Neural cell (in vitro differentiated cells): ENCODE data around the gene NACA. TPM values are rescaled to one million over a fixed set of nuclear protein-coding genes. Genes with fewer than 3 reads are reported as not detected.
A peak's percentile ranks its signal among the peaks of the same experiment; 100 is the strongest.

ENCODE experiments used
- H2AFZ ChIP-seq: fragments of 200-600, 300-800 bp; sonication (generic), shearing (Covaris generic); 2 replicates; pipeline ENCODE4 v1.6.0; 2014; ENCODE audit warnings: low read depth, mild to moderate bottlenecking, antibody characterized with exemption, low read length, moderate library complexity
- H3F3A ChIP-seq: fragments of 200-600 bp; shearing (Covaris generic); 2 replicates; pipeline ENCODE4 v1.6.1; 2016; ENCODE audit warnings: mild to moderate bottlenecking, moderate library complexity, mixed read lengths, antibody characterized with exemption, low read length; ENCODE audit not compliant: insufficient read depth, poor library complexity, severe bottlenecking
- H3K27ac ChIP-seq: fragments of 200-600, 300-800 bp; sonication (generic), shearing (Covaris generic); 2 replicates; pipeline ENCODE4 v1.5.1; 2014; ENCODE audit warnings: mild to moderate bottlenecking, low read length, moderate library complexity
- H3K27me3 ChIP-seq: fragments of 300-800, 200-600 bp; sonication (generic), shearing (Covaris generic); 2 replicates; pipeline ENCODE4 v1.6.0; 2014; ENCODE audit warnings: mild to moderate bottlenecking, low read depth, low read length, moderate library complexity; ENCODE audit not compliant: insufficient read depth
- H3K36me3 ChIP-seq: fragments of 300-800, 200-600 bp; sonication (generic), shearing (Covaris generic); 2 replicates; pipeline ENCODE4 v1.5.1; 2014; ENCODE audit warnings: mild to moderate bottlenecking, antibody characterized with exemption, low read length, moderate library complexity; ENCODE audit not compliant: insufficient read depth
- H3K4me2 ChIP-seq: fragments of 300-800, 200-600 bp; sonication (generic), shearing (Covaris generic); 2 replicates; pipeline ENCODE4 v1.6.0; 2014; ENCODE audit warnings: mild to moderate bottlenecking, low read length
- H3K4me3 ChIP-seq: fragments of 300-800, 200-600 bp; sonication (generic), shearing (Covaris generic); 2 replicates; pipeline ENCODE4 v1.5.1; 2014; ENCODE audit warnings: mild to moderate bottlenecking, low read length, moderate library complexity
- H3K79me2 ChIP-seq: fragments of 200-600 bp; shearing (Covaris generic); replicated peaks from 2 replicates; pipeline ENCODE4 v1.6.0; 2014; ENCODE audit warnings: mild to moderate bottlenecking, low read length, moderate library complexity; ENCODE audit not compliant: insufficient read depth
- H3K9ac ChIP-seq: fragments of 300-800, 200-600 bp; sonication (generic), shearing (Covaris generic); 2 replicates; pipeline ENCODE4 v1.6.1; 2016; ENCODE audit warnings: mild to moderate bottlenecking, low read length, mixed read lengths
- H3K9me2 ChIP-seq: fragments of 200-600 bp; shearing (Covaris generic); 2 replicates; pipeline ENCODE4 v1.6.1; 2016; ENCODE audit warnings: mild to moderate bottlenecking, low read length, mixed read lengths; ENCODE audit not compliant: insufficient read depth
- H3K9me3 ChIP-seq: fragments of 200-600, 300-800 bp; sonication (generic), shearing (Covaris generic); 2 replicates; pipeline ENCODE4 v1.6.1; 2016; ENCODE audit warnings: mild to moderate bottlenecking, mixed run types, low read length, moderate library complexity, mixed read lengths
- H4K20me1 ChIP-seq: fragments of 200-600 bp; shearing (Covaris generic); 2 replicates; pipeline ENCODE4 v1.6.1; 2016; ENCODE audit warnings: mild to moderate bottlenecking, mixed run types; ENCODE audit not compliant: insufficient read depth
- EP300 ChIP-seq: fragments of 450-650 bp; conservative IDR thresholded peaks from 2 replicates; pipeline ENCODE4 v1.6.1; 2014; ENCODE audit warnings: antibody characterized with exemption, mild to moderate bottlenecking, moderate library complexity; ENCODE audit not compliant: poor library complexity, severe bottlenecking
- EZH2 ChIP-seq: fragments of 200-600, 300-800 bp; shearing (Covaris generic), sonication (generic); IDR thresholded peaks from 2 replicates; pipeline ENCODE4 v1.6.1; 2014; ENCODE audit warnings: antibody characterized with exemption, low read length, borderline replicate concordance, mild to moderate bottlenecking; ENCODE audit not compliant: insufficient read depth, poor library complexity, severe bottlenecking
- MXI1 ChIP-seq: fragments of 450-650 bp; conservative IDR thresholded peaks from 2 replicates; pipeline ENCODE4 v1.6.1; 2014; ENCODE audit warnings: antibody characterized with exemption, mild to moderate bottlenecking; ENCODE audit not compliant: poor library complexity, severe bottlenecking
- POLR2AphosphoS5 ChIP-seq: IDR thresholded peaks from 2 replicates; pipeline ENCODE4 v1.6.1; 2012
- RAD21 ChIP-seq: fragments of 450-650 bp; conservative IDR thresholded peaks from 2 replicates; pipeline ENCODE4 v1.6.1; 2014; ENCODE audit warnings: antibody characterized with exemption, mild to moderate bottlenecking, moderate library complexity
- REST ChIP-seq: IDR thresholded peaks from 2 replicates; pipeline ENCODE4 v1.6.1; 2012; ENCODE audit warnings: borderline replicate concordance
- SMC3 ChIP-seq: fragments of 450-650 bp; conservative IDR thresholded peaks from 2 replicates; pipeline ENCODE4 v1.6.1; 2014; ENCODE audit warnings: antibody characterized with exemption, mild to moderate bottlenecking, moderate library complexity; ENCODE audit not compliant: poor library complexity
- TAF1 ChIP-seq: IDR thresholded peaks from 2 replicates; pipeline ENCODE4 v1.6.1; 2012; ENCODE audit warnings: low read depth
- polyA minus RNA-seq: library from RNA; depleted of rRNA, polyadenylated mRNA; stranded (reverse); fragments of >200 nt; gene quantifications from 2 replicates; pipeline ENCODE4 v1.2.3, GENCODE V29; 2014
- polyA plus RNA-seq: library from polyadenylated mRNA; depleted of rRNA; stranded (reverse); fragments of >200 nt; gene quantifications from 2 replicates; pipeline ENCODE4 v1.2.3, GENCODE V29; 2014
- TF ChIP-seq, protein P1 (sequence below): fragments of 450-650 bp; IDR thresholded peaks from 2 replicates; pipeline ENCODE4 v1.5.1; 2014; ENCODE audit warnings: antibody characterized with exemption, mild to moderate bottlenecking, moderate library complexity; ENCODE audit not compliant: poor library complexity, severe bottlenecking

The NACA gene
- 1,595 and 1,797 TPM in 2 replicates for polyA plus RNA-seq
- 606 and 785 TPM in 2 replicates for polyA minus RNA-seq

GRCh38 chr12:56724972-56725722 is at the start of gene NACA:
NACA (minus strand) TSS chr12:56725299; CDS start chr12:56724521, 778 bp downstream.
- Histone ChIP-seq H3K27ac (peak within 1 kb of the TSS; percentile 86), H3K4me2 (peak within 1 kb of the TSS; percentile 88), H4K20me1 (no peaks in the 10 kb centered on the region), H3K9me3 (no peaks in the 10 kb centered on the region), H3K27me3 (no peaks in the 10 kb centered on the region), H3K9me2 (no peaks in the 10 kb centered on the region), H3F3A (no peaks in the 10 kb centered on the region), H2AFZ (peak within 1 kb of the TSS; percentile 85), H3K4me3 (peak within 1 kb of the TSS; percentile 75), H3K36me3 (no peaks in the 10 kb centered on the region), H3K9ac (peak within 1 kb of the TSS; percentile 90), H3K79me2 (peaks cover 48% of the 10 kb centered on the region)
- peak; percentile 96 for TF ChIP-seq TAF1
- no peak for TF ChIP-seq EZH2
- peak; percentile 94 for TF ChIP-seq MXI1
- TF ChIP-seq REST = peak; percentile 96
- peak; percentile 35 for TF ChIP-seq RAD21
- TF ChIP-seq EP300 = peak; percentile 66
- peak; percentile 97 for TF ChIP-seq POLR2AphosphoS5
- TF ChIP-seq, protein P1, sequence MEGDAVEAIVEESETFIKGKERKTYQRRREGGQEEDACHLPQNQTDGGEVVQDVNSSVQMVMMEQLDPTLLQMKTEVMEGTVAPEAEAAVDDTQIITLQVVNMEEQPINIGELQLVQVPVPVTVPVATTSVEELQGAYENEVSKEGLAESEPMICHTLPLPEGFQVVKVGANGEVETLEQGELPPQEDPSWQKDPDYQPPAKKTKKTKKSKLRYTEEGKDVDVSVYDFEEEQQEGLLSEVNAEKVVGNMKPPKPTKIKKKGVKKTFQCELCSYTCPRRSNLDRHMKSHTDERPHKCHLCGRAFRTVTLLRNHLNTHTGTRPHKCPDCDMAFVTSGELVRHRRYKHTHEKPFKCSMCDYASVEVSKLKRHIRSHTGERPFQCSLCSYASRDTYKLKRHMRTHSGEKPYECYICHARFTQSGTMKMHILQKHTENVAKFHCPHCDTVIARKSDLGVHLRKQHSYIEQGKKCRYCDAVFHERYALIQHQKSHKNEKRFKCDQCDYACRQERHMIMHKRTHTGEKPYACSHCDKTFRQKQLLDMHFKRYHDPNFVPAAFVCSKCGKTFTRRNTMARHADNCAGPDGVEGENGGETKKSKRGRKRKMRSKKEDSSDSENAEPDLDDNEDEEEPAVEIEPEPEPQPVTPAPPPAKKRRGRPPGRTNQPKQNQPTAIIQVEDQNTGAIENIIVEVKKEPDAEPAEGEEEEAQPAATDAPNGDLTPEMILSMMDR = no peak
- peak; percentile 55 for TF ChIP-seq SMC3

GRCh38 chr12:56773113-56773512 is 48.0 kb upstream of the NACA start:
- H3F3A ChIP-seq = no peaks in the 10 kb centered on the region
- no peak overlapping the region for H3K4me2 ChIP-seq
- no peaks in the 10 kb centered on the region for H3K27me3 ChIP-seq
- no peak overlapping the region for H2AFZ ChIP-seq
- no peaks in the 10 kb centered on the region for H3K9me2 ChIP-seq
- TF ChIP-seq TAF1 (no peak), MXI1 (no peak), EZH2 (no peak), EP300 (no peak), RAD21 (no peak), SMC3 (no peak), POLR2AphosphoS5 (no peak), REST (no peak)
- TF ChIP-seq, protein P1 = no peak
- H3K9me3 ChIP-seq = no peaks in the 10 kb centered on the region
- no peaks in the 10 kb centered on the region for H3K79me2 ChIP-seq
- no peak overlapping the region for H3K4me3 ChIP-seq
- H4K20me1 ChIP-seq = no peaks in the 10 kb centered on the region
- no peak overlapping the region for H3K27ac ChIP-seq
- no peaks in the 10 kb centered on the region for H3K36me3 ChIP-seq
- no peak overlapping the region for H3K9ac ChIP-seq
